GM12878 (cell line): ENCODE data around the gene HIVEP3.

Source experiments
- CTCF ChIP-seq, 3 experiments: IDR thresholded peaks in 2 of 3; conservative IDR thresholded peaks in 1 of 3; 2 replicates each; pipeline ENCODE4 v1.5.1; 2011; ENCODE audit warnings: low read depth in 3 of 3, low read length in 3 of 3, mild to moderate bottlenecking in 3 of 3, control low read depth in 2 of 3, moderate library complexity in 2 of 3, inconsistent platforms in 1 of 3, mixed read lengths in 1 of 3; ENCODE audit not compliant: control insufficient read depth in 2 of 3, insufficient read depth in 1 of 3; ENCODE audit errors: extremely low read depth in 1 of 3
- EP300 ChIP-seq, 2 experiments: fragments of 150-350 bp in 1 of 2; IDR thresholded peaks; 2 replicates each; pipeline ENCODE4 v1.6.1; 2011 to 2012; ENCODE audit warnings: low read depth in 2 of 2, low read length in 2 of 2, borderline replicate concordance in 1 of 2, improper control_type of control experiment in 1 of 2, inconsistent platforms in 1 of 2; ENCODE audit not compliant: control insufficient read depth in 1 of 2
- FOXM1 ChIP-seq: IDR thresholded peaks from 2 replicates; pipeline ENCODE4 v1.6.1; 2012; ENCODE audit warnings: low read depth, mild to moderate bottlenecking, inconsistent platforms, low read length, moderate library complexity
- KAT2A ChIP-seq: conservative IDR thresholded peaks from 2 replicates; pipeline ENCODE4 v1.6.1; 2011; ENCODE audit warnings: low read depth, low read length; ENCODE audit not compliant: control insufficient read depth
- POLR2A ChIP-seq: IDR thresholded peaks from 2 replicates; pipeline ENCODE4 v1.6.1; 2011; ENCODE audit warnings: low read depth, mild to moderate bottlenecking, low read length
- TAF1 ChIP-seq: IDR thresholded peaks from 2 replicates; pipeline ENCODE4 v1.6.1; 2011; ENCODE audit warnings: mild to moderate bottlenecking, low read depth, low read length, borderline replicate concordance
- TBL1XR1 ChIP-seq: IDR thresholded peaks from 2 replicates; pipeline ENCODE4 v1.6.1; 2012; ENCODE audit warnings: low read depth, low read length, improper control_type of control experiment
- YY1 ChIP-seq: IDR thresholded peaks from 2 replicates; pipeline ENCODE4 v1.6.1; 2011; ENCODE audit warnings: low read depth, mild to moderate bottlenecking, low read length
- TF ChIP-seq, protein P1 (sequence below): fragments of 450-650 bp; IDR thresholded peaks from 2 replicates; pipeline ENCODE4 v1.6.1; 2017; ENCODE audit warnings: low read depth, mild to moderate bottlenecking, moderate library complexity
- TF ChIP-seq, protein P2 (sequence below): IDR thresholded peaks from 2 replicates; pipeline ENCODE4 v1.6.1; 2011; ENCODE audit warnings: low read depth, low read length, improper control_type of control experiment, borderline replicate concordance

GRCh38 chr1:41773842-41774241 is 144.9 kb downstream of the HIVEP3 start:
- TF ChIP-seq, protein P1, sequence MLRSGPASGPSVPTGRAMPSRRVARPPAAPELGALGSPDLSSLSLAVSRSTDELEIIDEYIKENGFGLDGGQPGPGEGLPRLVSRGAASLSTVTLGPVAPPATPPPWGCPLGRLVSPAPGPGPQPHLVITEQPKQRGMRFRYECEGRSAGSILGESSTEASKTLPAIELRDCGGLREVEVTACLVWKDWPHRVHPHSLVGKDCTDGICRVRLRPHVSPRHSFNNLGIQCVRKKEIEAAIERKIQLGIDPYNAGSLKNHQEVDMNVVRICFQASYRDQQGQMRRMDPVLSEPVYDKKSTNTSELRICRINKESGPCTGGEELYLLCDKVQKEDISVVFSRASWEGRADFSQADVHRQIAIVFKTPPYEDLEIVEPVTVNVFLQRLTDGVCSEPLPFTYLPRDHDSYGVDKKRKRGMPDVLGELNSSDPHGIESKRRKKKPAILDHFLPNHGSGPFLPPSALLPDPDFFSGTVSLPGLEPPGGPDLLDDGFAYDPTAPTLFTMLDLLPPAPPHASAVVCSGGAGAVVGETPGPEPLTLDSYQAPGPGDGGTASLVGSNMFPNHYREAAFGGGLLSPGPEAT, result no peak
- TF ChIP-seq CTCF (IDR thresholded peaks at IDR 0.05 in 2 of 3, conservative IDR thresholded peaks at IDR 0.05 in 1 of 3; ENCODE audit: control insufficient read depth in 2 of 3, extremely low read depth in 1 of 3, insufficient read depth in 1 of 3, low read depth in 3 of 3, low read length in 3 of 3), result no peak
- TF ChIP-seq, protein P2, sequence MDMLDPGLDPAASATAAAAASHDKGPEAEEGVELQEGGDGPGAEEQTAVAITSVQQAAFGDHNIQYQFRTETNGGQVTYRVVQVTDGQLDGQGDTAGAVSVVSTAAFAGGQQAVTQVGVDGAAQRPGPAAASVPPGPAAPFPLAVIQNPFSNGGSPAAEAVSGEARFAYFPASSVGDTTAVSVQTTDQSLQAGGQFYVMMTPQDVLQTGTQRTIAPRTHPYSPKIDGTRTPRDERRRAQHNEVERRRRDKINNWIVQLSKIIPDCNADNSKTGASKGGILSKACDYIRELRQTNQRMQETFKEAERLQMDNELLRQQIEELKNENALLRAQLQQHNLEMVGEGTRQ, result no peak
- no peak for TF ChIP-seq POLR2A
- TF ChIP-seq EP300 (IDR thresholded peaks at IDR 0.05; ENCODE audit: borderline replicate concordance in 1 of 2, control insufficient read depth in 1 of 2, low read depth in 2 of 2, low read length in 2 of 2), result no peak
- no peak for TF ChIP-seq KAT2A
- no peak for TF ChIP-seq YY1
- TF ChIP-seq TBL1XR1, result no peak
- TF ChIP-seq TAF1, result no peak
- no peak for TF ChIP-seq FOXM1
